Measurements from ENCODE around the gene DPY19L3.
A peak's percentile ranks its signal among the peaks of the same experiment; 100 is the strongest.

DNA sequence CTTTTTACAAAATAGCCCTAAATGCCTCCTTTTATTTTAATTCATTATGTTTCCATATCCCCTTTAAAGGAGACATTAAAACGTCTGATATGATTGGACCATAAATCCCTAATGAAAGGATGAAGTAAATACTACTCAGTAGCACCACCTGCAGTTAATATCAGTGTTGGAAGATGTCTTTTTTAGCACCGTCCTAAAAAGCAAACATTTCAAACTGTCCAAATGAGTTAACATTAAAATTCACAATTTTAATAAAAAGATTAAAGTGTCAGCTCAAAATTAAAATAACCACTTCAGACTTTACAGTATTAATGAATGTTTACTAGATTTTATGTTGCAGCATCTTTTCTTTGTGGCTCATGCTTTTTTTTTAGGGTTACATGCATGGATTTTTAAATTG lies 47.9 kb upstream of the DPY19L3 start:
- TF ChIP-seq POLR2AphosphoS5 (IDR thresholded peaks at IDR 0.05) (no peak), POLR2A (IDR thresholded peaks at IDR 0.05) (no peak)
- TF ChIP-seq, protein P1, sequence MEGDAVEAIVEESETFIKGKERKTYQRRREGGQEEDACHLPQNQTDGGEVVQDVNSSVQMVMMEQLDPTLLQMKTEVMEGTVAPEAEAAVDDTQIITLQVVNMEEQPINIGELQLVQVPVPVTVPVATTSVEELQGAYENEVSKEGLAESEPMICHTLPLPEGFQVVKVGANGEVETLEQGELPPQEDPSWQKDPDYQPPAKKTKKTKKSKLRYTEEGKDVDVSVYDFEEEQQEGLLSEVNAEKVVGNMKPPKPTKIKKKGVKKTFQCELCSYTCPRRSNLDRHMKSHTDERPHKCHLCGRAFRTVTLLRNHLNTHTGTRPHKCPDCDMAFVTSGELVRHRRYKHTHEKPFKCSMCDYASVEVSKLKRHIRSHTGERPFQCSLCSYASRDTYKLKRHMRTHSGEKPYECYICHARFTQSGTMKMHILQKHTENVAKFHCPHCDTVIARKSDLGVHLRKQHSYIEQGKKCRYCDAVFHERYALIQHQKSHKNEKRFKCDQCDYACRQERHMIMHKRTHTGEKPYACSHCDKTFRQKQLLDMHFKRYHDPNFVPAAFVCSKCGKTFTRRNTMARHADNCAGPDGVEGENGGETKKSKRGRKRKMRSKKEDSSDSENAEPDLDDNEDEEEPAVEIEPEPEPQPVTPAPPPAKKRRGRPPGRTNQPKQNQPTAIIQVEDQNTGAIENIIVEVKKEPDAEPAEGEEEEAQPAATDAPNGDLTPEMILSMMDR (IDR thresholded peaks at IDR 0.05) = peak in 1 of 7 experiments; percentile 8
